Measurements from ENCODE around the gene CPNE4.

DNA sequence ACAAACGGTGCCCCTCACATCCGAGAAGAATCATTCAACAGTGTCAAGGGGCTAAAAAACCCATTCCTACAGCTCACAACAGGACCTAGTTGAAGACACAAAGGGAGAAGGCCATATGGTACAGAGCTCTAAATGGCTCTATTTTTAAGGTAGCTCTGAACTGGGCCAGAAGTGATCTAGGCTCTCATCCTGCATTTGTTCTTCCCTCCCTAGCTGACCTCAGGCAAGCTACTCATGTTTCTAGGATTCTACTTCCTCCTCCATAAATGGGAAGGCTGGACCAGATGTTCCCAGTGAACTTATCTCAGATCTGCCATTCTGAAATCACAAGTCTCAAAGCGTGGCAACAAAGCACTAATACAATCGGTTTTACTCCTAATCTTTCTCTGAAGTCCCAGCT lies 62.3 kb downstream of the CPNE4 start:
- TF ChIP-seq, protein P1, sequence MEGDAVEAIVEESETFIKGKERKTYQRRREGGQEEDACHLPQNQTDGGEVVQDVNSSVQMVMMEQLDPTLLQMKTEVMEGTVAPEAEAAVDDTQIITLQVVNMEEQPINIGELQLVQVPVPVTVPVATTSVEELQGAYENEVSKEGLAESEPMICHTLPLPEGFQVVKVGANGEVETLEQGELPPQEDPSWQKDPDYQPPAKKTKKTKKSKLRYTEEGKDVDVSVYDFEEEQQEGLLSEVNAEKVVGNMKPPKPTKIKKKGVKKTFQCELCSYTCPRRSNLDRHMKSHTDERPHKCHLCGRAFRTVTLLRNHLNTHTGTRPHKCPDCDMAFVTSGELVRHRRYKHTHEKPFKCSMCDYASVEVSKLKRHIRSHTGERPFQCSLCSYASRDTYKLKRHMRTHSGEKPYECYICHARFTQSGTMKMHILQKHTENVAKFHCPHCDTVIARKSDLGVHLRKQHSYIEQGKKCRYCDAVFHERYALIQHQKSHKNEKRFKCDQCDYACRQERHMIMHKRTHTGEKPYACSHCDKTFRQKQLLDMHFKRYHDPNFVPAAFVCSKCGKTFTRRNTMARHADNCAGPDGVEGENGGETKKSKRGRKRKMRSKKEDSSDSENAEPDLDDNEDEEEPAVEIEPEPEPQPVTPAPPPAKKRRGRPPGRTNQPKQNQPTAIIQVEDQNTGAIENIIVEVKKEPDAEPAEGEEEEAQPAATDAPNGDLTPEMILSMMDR (IDR thresholded peaks at IDR 0.05), result no peak
- no peak for TF ChIP-seq POLR2A (IDR thresholded peaks at IDR 0.05)

Measured in body of pancreas (tissue), 4 donors.